Measurements from ENCODE around the gene WNK2.
"Not testable (repeated sequence)": the region's sequence is repeated elsewhere in the genome, so short reads cannot be mapped to it uniquely, and the experiment has no call there.

WNK2 gene

DNA sequence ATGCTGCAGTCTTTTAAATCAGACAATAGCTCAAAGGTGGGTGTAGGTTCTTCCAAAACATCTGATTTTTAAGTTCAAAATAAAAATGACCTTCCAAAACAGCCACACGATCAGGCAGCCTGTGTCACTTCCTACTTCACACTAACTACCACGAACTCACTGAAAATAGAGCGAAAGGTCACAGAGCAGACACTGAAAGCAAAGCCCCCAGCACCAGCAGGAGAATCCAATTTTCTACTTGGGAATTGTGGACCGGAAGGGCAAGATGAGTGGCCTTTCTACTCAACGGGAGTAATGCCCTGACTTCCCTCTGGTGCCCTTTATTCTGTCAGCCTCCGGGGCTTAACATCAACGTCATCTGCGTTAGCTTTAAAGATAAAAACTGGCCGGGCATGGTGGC lies 159.7 kb downstream of the WNK2 start:
- no peak for FAIRE-seq

DNA sequence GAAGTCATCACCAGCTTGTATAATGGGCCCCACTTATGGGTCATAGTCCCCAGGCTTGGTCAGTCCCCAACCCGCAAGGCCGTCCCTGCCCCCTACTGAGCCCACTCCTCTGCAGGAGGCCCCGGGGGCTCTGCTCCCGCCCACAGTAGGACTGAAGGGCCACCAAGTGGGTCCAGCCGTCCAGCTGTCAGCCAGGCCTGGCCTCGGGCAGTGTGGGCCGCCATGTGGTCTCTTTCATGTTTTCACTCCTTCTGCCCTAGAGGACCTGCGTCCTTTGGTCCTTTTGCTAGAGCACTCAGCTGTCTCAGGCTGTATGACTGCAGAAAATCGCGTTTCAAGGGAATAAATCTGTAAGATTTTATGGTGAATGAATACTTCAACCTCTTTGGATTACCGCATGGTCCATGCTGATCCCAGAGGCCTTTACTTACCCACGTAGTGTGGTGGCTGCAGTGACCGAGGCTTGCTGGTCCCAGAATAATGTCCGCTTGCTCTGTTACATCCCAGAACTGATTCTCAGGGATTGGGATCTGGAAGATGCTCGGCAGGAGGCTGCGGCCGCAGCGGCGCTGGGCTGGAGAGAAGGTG lies 161.8 kb downstream of the WNK2 start:
- no peak for FAIRE-seq

DNA sequence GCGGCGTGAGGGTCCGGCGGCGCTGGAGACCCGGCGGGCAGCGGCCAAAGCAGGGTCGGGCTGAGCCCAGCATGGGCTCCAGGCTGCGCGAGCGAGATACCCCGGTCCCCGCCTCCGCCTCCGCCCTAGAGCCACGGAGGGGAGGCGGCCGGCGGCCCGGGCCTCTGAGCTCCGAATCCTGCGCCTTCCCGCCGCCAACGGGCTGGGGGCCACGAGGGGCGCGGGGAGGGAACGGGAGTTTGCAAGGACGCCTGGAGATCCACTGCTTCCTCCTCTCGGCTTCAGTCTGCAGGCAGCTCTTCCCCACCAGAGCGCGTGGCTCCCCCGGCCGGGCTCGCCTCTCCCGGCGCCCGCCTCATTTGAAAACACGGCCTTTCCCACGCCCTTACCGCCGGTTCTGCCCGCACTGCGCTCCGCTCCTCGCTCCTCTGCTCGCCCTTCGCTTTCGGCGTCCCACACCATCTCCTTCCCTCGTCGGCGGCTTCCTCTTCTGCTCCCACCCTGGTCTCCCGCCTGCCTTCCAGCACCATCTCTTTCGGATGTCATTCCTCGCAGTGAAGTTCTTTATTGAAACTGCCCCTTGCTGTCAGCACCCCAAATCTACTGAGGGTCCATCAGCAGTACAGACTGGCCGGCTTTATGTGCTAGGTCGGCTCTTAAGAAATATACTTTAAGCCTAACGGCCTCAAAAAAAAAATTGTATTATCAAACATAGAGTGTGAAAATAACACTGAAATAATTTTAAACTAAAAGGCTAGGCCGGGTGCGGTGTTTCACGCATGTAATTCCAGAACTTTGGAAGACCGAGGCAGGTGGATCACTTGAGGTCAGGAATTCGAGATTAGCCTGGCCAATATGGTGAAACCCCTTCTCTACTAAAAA lies 162.5 kb downstream of the WNK2 start:
- FAIRE-seq: no peak

DNA sequence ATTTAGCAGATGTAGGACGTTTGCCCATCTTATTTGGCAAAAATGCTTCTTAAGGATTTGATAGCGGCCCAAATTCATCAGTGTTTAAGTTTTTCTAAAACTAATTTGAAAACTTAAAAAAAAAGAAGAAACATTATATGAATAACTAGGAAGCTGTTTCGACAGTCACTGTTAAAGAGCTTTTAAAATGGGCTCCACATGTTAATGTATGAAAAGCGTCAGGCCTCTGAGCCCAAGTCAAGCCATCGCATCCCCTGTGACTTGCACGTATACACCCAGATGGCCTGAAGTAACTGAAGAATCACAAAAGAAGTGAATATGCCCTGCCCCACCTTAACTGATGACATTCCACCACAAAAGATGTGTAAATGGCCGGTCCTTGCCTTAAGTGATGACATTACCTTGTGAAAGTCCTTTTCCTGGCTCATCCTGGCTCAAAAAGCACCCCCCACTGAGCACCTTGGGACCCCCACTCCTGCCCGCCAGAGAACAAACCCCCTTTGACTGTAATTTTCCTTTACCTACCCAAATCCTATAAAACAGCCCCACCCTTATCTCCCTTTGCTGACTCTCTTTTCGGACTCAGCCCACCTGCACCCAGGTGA lies 163.5 kb downstream of the WNK2 start:
- FAIRE-seq: not testable (repeated sequence)

- not testable (repeated sequence) for FAIRE-seq
Measured at GRCh38 chr9:93353413-93354310, 169.7 kb downstream of the WNK2 start.

- FAIRE-seq: no peak
Measured at GRCh38 chr9:93354451-93354850, 170.5 kb downstream of the WNK2 start.

DNA sequence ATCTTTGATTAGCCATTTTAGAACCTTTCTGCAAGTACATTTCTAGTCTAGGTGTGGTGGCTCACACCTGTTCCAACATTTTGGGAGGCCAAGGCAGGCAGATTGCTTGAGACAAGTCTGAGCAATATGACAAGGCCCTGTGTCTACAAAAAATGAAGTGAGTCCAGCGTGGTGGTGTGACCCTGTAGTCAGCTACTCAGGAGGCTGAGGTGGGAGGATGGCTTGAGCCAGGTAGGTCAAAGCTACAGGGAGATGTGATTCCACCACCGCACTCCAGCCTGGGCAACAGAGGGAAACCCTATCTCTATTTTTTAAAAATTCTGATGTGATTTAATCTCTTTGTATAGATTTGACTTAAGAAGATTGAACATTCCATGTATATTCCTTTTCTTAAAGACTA lies 171.9 kb downstream of the WNK2 start:
- FAIRE-seq: no peak

GRCh38 chr9:93357649-93358048 lies 173.7 kb downstream of the WNK2 start:
- no peak for FAIRE-seq

GRCh38 chr9:93359907-93360306 lies 176.0 kb downstream of the WNK2 start:
- FAIRE-seq: not testable (repeated sequence)

DNA sequence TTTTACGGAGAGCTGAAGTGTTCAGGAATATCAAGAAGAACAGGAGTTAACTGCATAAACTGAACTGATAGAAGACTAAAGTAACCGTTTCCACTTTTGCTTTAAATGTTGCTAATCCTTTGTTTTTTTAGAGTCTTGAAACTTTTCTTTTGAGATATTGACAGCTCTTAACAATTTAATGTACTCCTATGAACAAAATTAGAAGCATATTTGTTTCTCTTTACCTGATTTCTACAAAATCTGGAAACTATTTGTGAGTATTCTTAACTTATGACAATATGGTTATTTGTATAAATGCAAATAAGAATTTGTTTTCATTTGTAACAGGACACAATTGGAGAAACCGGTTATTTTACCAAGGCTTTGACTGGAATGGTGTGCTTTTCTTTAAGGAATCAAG lies 178.1 kb downstream of the WNK2 start:
- FAIRE-seq: no peak

DNA sequence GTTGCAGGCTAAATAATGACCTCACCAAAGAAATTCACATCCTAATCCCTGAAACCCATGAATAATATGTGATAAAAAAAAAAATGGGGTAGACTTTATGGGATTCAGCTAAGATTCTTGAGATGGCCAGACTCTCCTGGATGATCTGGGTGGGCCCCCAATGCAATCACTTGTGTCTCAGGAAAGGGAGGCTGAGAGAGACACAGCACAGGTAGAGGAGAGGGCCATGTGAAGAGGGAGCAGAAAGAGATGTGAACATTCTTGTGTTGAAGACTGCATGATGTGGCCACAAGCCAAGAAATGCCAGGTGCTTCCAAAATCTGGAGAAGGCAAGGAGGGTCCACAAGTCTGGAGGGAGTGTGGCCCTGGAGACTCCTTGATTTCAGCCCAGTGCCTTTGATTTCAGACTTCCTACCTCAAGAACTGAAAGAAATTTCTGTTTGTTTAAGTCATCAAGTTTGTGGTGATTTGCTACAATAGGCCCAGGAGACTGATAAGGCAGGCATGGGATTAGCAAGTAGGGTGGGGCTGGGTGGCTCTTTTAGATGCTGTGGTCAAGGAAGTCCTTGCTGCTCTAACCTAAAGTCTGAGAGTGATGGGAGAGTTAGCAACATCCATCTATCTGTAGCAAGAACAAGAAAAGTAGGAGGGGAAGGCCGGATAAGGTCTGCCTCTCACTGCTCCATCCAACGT lies 180.9 kb downstream of the WNK2 start:
- FAIRE-seq: no peak

DNA sequence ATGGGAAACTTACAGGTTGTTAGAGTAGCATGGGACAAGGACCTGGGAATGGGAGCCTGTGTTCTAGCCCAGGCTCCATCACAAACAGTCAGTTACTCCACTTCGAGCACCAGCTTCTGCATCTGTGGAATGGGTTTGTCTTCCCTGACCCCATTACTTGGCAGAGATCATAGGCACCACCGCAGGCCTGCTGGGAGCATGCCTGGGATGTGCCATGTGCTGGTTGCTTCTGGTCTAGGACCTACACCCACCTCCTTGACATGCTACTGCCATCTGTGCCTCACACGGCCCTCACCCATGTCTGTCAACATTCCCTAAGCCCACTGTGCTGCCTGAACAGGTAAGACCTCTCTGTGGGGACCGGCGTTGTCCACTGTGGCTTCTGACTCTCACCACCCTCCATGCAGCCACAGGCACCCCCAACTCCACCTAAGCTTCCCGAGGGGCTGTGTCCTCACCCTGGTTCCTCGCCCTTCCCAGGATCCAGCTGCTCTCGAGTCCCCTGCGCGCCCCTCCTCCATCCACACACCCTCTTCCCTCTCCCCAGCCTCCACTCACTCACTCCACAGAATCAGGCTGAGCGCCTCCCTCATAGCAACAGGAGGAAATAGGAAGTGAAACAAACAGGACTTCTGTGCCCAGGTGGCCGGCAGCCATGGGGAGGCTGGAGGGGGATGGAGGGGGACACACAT lies 181.6 kb downstream of the WNK2 start:
- FAIRE-seq: no peak

DNA sequence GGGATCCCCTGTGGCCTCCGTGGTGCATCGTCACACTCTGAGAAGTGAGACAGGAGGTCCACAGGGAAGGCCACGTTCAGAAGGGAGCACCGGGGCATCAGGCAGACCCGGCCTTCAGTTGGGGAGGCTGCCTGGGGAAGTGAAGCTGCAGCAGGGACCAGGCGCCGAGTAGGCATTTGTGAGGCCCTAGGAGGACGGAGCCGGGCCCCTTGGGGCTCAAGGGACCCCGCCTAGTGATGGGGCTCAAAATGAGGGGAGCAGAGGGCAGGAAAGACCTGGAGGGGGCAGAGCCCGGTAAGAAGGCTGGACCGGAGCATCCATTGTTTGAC lies 182.1 kb downstream of the WNK2 start:
- FAIRE-seq: no peak

DNA sequence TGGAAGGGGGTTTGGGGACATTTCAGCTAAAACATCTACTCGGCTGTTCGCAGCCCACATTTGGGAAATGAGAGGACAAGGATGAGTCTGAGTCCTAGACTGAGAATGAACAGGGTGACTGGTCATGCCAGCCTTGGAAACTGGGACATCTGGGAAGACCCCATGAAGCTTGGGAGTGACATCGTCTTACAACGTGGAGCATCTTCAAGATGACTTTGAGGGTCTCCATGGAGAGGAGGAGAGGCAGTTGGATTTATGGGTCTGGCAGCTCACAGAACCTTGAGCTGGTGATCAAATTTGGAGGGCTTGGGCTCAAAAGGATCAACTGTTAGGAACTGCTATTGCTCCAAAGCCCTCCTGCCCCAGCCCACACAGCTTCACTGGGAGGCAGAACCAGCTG lies 182.5 kb downstream of the WNK2 start:
- FAIRE-seq: not testable (repeated sequence)

- FAIRE-seq: no peak
Measured at GRCh38 chr9:93368437-93368836, 184.5 kb downstream of the WNK2 start.

- FAIRE-seq: no peak
Measured at GRCh38 chr9:93369686-93370085, 185.7 kb downstream of the WNK2 start.
